Measurements from ENCODE around the gene ERCC3. TPM values are rescaled to one million over a fixed set of nuclear protein-coding genes. Genes with fewer than 3 reads are reported as not detected.
"Not testable (repeated sequence)": the region's sequence is repeated elsewhere in the genome, so short reads cannot be mapped to it uniquely, and the experiment has no call there.

Gene ERCC3
- total RNA-seq, 1 experiment from 2014 or later = 28.7 TPM

DNA sequence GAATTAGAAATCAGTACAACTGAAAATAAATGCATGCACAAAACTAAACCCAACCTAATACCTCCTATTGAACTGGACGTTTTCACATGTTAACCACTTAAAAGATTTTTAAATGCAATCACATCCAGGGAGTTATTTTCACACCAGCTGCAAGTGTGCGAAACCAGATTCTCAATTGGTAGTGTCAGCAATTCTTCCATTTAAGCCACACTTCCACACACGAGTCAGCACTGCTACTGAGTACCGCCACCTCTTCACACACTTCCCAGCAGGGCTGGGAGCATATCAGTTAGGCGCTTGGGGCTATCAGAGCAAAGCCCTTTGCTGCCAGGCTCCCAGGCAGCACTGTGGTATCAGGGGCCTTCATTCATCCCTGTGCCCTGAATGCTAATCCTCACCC, 14.2 kb downstream of the ERCC3 start:
- DNase-seq (ENCODE audit: low spot score) = no peak

GRCh38 chr2:127278959-127279358, 15.0 kb downstream of the ERCC3 start:
- DNase-seq (ENCODE audit: low spot score) = no peak

GRCh38 chr2:127277028-127277427, 16.9 kb downstream of the ERCC3 start:
- DNase-seq (ENCODE audit: low spot score) = no peak

GRCh38 chr2:127275789-127276188, 18.2 kb downstream of the ERCC3 start:
- no peak for DNase-seq (ENCODE audit: low spot score)

DNA sequence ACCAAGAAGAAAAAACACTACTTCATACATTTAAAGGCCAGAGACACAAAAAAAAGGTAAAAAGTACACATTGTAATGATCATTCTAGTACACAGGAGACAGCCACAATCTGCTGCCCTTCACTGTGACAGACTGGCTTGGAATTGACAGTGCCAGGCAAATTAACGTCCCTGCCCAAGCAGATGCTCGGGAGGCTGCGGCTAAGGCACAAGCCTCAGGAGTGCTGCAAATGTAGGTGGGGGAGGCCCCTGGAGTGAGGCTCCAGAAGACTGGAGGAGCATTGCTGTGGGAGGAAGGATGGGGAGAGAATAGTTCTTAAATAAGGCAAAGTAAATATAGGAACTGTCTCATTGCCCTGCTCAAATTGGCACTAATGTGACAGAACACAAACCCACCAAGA, 18.6 kb downstream of the ERCC3 start:
- DNase-seq (ENCODE audit: low spot score) = no peak

- no peak for DNase-seq (ENCODE audit: low spot score)
Measured at GRCh38 chr2:127270663-127271062, 23.3 kb downstream of the ERCC3 start.

DNA sequence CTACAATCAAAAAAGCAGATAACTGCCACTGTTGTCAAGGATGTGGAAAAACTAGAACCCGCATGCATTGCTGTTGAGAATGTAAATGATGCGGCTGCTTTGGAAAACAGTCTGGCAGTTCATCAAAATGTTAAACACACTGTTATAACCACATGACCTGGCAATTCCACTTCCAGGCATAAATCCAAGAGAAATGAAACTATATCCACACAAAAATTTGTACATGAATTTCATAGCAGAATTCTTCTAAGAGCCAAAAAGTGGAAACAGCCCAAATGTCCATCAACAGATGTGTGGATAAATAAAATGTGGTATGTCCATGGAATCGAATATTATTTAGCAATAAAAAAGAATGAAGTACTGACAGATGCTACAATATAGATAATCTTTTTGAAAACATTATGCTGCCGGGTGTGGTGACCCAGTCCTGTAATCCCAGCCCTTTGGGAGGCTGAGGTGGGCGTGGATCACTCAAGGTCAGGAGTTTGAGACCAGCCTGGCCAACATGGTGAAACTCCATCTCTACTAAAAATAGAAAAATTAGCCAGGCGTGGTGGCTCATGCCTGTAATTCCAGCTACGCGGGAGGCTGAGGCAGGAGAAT, 32.0 kb downstream of the ERCC3 start:
- no peak for DNase-seq (ENCODE audit: low spot score)

DNA sequence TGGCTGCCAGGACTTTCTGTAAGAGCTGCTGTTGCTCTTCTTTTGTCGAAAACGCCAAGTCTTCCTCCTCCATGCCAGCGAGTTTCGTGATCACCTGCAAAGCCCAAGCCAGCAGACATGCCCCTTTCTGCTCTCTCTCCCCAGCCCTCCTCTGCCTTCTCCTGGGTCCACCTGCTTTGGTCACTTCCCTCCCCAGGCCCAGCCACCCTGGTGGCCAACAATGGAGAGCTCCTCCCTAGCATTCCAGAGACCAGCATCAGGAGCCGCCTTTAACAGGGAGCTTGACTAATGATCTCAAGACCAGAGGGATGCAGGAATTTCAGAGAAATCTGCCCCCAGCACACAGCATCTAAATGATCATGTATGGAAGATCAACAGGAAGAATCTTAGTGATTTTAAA, 34.6 kb downstream of the ERCC3 start:
- DNase-seq (ENCODE audit: low spot score) = no peak

- DNase-seq (ENCODE audit: low spot score) = no peak
Measured at GRCh38 chr2:127256866-127257265, 37.1 kb downstream of the ERCC3 start.

- no peak for DNase-seq (ENCODE audit: low spot score)
Measured at GRCh38 chr2:127256381-127256780, 37.6 kb downstream of the ERCC3 start.

DNA sequence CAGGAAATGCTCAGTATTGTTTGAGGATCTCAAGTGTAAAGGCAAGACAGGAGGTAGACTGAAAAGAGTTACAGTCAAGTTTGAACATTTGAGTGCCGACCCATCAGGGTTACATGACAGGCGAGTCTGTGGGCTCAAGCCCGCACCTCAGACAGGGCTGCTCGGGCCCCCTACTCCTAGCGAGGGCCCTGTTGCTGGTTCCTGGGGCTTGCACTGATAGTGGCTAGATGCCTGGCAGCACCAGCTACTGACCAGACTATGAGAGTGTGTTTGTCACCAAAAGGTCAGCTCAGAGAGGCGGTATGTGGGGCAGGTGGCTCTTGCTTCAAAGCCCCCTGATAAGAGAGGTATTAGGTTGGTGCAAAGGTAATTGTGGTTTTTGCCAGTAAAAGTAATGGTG, 38.2 kb downstream of the ERCC3 start:
- DNase-seq (ENCODE audit: low spot score) = no peak

DNA sequence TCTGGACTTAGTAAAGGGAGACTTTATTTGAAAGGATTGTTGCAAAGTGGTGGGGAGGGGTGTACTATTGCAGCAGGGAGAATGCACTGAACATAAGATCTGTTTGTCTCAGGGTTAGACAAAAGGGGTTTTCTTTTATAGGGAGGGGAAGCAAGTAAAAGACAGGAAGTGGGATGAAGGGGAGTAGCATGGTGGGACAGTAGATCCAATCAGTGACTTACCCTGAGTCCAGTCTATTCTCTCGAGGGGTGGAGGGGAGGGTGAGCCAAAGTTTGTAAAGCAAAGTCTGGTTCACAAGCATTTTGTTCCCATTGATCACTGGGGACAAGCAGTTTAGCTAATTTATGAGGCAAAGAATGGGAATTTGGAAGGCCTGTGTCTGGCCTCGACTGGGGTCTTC, 38.8 kb downstream of the ERCC3 start:
- no peak for DNase-seq (ENCODE audit: low spot score)

- DNase-seq (ENCODE audit: low spot score) = no peak
Measured at GRCh38 chr2:127254386-127254981, 39.5 kb downstream of the ERCC3 start.

GRCh38 chr2:127241184-127241583, 52.8 kb downstream of the ERCC3 start:
- DNase-seq (ENCODE audit: low spot score) = not testable (repeated sequence)

DNA sequence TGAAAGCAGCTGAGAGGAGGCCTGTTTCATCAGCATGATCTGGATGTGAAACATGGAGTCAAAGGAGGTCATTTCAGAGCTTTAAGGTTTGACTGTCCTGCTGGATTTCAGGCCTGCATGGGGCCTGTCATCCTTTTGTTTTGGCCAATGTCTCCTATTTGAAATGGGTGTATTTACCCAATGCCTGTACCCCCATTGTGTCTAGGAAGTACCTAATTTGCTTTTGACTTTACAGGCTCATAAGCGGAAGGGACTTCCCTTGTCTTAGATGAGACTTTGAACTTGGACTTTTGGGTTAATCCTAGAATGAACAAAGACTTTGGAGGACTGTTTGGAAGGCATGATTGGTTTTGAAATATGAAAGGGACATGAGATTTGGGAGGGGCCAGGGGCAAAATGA, 54.5 kb downstream of the ERCC3 start:
- no peak for DNase-seq (ENCODE audit: low spot score)

GRCh38 chr2:127237768-127238167, 56.2 kb downstream of the ERCC3 start:
- DNase-seq (ENCODE audit: low spot score) = not testable (repeated sequence)

GRCh38 chr2:127235082-127235702, 58.8 kb downstream of the ERCC3 start:
- DNase-seq (ENCODE audit: low spot score) = no peak

GRCh38 chr2:127233710-127234109, 60.2 kb downstream of the ERCC3 start:
- no peak for DNase-seq (ENCODE audit: low spot score)

GRCh38 chr2:127231130-127231865, 62.6 kb downstream of the ERCC3 start:
- no peak for DNase-seq (ENCODE audit: low spot score)

DNA sequence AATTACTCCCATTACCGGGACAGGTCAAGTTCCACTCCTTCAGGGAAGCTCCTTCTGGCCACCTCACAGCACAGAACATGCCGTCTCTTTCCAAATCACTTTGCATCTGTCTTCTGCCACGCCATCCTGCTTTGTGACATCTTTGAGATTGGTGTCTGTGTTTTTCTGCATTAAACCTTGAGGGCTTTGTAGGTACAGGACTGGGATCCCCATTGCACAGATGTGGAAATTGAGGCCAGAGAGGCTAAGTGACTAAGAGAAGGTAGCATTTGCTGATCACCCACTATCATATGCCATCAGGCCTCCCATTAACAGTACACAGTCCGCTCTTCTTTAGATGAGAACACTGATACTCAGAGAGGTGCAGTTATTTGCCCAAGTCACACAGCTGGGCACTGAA, 64.4 kb downstream of the ERCC3 start:
- no peak for DNase-seq (ENCODE audit: low spot score)

- DNase-seq (ENCODE audit: low spot score) = no peak
Measured at GRCh38 chr2:127228102-127228501, 65.8 kb downstream of the ERCC3 start.

GRCh38 chr2:127227264-127227660, 66.7 kb downstream of the ERCC3 start:
- not testable (repeated sequence) for DNase-seq (ENCODE audit: low spot score)
